BE2C (cell line): ENCODE data around the gene FOXI2.

Source experiments
- DNase-seq: peaks from one replicate; pipeline ENCODE4 v3.0.0-alpha.2; 2020
- H3K27me3 ChIP-seq: fragments of 250-450 bp; sonication (Bioruptor Pico); 2 replicates; pipeline ENCODE4 v1.5.1; 2020; ENCODE audit warnings: mild to moderate bottlenecking
- H3K36me3 ChIP-seq: fragments of 250-450 bp; sonication (Bioruptor Pico); 2 replicates; pipeline ENCODE4 v1.5.1; 2020; ENCODE audit warnings: mild to moderate bottlenecking
- H3K4me1 ChIP-seq: fragments of 250-450 bp; sonication (Bioruptor Pico); 2 replicates; pipeline ENCODE4 v1.5.1; 2020
- H3K4me3 ChIP-seq: 2 replicates; pipeline ENCODE4 v1.5.1; 2011; ENCODE audit warnings: low read depth, low read length
- H3K9me3 ChIP-seq: fragments of 250-450 bp; sonication (Bioruptor Pico); 2 replicates; pipeline ENCODE4 v1.5.1; 2020
- TF ChIP-seq, protein P1 (sequence below): IDR thresholded peaks from 2 replicates; pipeline ENCODE4 v1.5.1; 2012; ENCODE audit warnings: mild to moderate bottlenecking, low read depth, low read length

FOXI2 gene

DNA sequence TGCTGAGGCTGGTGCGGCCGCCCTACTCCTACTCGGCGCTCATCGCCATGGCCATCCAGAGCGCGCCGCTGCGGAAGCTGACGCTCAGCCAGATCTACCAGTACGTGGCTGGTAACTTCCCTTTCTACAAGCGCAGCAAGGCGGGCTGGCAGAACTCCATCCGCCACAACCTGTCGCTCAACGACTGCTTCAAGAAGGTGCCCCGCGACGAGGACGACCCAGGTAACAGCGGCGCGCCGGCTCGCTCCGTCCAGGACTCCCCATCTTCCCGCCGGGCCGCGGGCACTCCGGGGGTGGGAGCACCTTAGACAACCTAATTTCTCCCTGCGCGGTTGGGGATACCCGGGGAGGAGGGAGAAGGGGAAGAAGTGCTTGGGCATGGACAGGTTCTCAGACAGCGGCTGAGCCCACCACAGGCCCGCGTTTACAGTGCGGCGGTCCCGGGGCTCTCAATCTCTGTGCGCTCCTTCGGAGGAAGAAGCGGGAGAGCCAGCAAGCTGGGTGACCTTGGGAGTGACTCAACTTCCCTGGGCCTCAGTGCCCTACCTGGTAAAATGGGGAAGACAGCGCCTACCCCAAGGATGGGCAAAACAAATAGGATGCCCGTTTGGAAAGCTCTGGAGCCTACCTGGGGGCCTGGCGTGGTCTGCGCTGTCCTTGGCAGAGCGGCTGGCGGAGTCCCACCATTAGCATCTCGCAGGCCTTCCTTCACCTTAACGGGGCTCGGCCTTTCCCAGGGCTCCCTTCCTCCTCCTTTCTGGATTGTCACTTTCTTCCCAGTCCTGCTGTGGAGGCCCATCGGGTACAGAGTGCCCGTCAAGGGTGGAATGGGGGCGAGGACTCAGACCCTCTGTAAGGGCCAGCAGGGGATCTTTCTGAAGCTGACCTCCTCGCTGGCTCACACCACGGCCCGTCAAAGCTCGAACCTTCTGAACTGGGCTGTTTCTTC is 852 bp downstream of the FOXI2 start:
- Histone ChIP-seq H3K27me3 (no peaks in the 10 kb centered on the region), H3K4me3 (no peak overlapping the region), H3K9me3 (no peaks in the 10 kb centered on the region), H3K36me3 (no peaks in the 10 kb centered on the region), H3K4me1 (no peaks in the 10 kb centered on the region)
- TF ChIP-seq, protein P1, sequence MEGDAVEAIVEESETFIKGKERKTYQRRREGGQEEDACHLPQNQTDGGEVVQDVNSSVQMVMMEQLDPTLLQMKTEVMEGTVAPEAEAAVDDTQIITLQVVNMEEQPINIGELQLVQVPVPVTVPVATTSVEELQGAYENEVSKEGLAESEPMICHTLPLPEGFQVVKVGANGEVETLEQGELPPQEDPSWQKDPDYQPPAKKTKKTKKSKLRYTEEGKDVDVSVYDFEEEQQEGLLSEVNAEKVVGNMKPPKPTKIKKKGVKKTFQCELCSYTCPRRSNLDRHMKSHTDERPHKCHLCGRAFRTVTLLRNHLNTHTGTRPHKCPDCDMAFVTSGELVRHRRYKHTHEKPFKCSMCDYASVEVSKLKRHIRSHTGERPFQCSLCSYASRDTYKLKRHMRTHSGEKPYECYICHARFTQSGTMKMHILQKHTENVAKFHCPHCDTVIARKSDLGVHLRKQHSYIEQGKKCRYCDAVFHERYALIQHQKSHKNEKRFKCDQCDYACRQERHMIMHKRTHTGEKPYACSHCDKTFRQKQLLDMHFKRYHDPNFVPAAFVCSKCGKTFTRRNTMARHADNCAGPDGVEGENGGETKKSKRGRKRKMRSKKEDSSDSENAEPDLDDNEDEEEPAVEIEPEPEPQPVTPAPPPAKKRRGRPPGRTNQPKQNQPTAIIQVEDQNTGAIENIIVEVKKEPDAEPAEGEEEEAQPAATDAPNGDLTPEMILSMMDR = no peak
- DNase-seq = no peak

DNA sequence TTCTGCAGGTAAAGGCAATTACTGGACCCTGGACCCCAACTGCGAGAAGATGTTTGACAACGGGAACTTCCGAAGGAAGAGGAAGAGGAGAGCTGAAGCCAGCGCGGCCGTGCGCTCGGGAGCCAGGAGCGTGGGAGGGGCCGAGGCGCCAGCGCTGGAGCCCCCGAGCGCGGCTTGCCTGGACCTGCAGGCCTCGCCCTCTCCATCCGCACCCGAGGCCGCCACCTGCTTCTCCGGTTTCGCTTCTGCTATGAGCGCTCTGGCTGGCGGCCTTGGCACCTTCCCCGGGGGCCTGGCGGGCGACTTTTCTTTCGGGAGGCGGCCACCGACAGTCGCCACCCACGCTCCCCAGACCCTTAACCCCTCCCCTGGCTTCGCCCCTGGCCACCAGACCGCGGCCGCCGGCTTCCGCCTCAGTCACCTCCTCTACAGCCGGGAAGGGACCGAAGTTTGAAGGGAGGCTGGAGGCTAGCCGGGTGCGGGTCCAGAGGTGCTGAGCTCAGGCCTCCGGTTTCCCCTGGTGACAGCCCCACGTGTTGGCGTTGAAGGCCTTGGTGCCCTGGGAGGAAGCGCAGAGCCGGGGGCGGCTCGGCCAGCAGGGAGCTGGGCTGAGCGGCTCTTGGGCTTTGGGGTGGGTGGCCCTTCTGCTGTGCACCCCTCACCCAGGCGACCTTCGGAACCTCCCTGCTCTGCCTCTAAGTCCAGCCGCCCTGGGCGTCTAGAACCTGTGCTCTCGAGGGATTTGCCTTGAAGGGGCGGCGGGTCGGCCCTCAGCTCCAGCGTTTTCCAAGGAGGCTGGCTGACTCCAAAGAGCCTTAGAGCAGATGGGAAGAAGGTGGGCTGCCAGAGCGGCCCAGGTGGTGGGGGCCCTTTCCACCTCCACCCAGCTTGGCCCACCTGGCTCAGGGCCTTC is 1.8 kb downstream of the FOXI2 start:
- H3K9me3 ChIP-seq = no peaks in the 10 kb centered on the region
- H3K4me1 ChIP-seq = no peaks in the 10 kb centered on the region
- no peaks in the 10 kb centered on the region for H3K36me3 ChIP-seq
- no peak overlapping the region for H3K4me3 ChIP-seq
- TF ChIP-seq, protein P1 = no peak
- no peaks in the 10 kb centered on the region for H3K27me3 ChIP-seq
- no peak for DNase-seq

DNA sequence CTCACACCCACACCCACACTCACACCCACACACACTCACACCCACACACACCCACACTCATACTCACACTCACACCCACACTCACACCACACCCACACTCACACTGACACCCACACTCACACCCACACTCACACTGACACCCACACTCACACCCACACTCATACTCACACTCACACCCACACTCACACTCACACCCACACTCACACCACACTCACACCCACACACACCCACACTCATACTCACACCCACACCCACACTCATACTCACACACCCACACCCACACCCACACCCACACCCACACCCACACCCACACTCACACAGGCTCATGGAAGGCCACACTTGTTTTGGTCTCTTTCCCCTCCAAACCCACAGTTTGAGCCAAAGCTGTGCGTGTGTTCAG is 2.9 kb downstream of the FOXI2 start:
- H3K4me3 ChIP-seq = no peak overlapping the region
- no peaks in the 10 kb centered on the region for H3K9me3 ChIP-seq
- H3K27me3 ChIP-seq = no peaks in the 10 kb centered on the region
- TF ChIP-seq, protein P1 = no peak
- H3K4me1 ChIP-seq = no peaks in the 10 kb centered on the region
- no peak for DNase-seq
- no peaks in the 10 kb centered on the region for H3K36me3 ChIP-seq

DNA sequence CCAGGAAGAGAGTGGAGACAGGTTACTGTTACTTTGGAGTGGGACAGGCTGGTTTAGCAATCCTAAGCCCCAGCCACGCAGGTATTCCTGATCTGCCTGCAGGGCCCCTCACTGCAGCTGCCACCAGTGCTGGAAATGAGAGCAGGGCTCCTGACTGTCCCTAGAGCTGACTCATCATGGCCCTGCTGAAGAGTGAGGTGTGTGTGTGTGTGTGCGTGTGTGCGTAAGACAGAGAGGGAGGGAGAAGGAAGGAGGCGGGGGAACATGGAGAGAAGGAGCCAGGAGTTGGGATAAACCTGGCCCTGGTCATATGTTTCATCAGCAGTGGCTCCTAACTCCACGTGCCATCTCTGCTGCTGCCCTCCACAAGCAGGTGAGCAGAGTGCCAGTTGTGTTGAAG is 3.6 kb downstream of the FOXI2 start:
- H3K27me3 ChIP-seq = no peaks in the 10 kb centered on the region
- TF ChIP-seq, protein P1 = no peak
- no peak for DNase-seq
- H3K9me3 ChIP-seq = no peaks in the 10 kb centered on the region
- no peak overlapping the region for H3K4me3 ChIP-seq
- no peaks in the 10 kb centered on the region for H3K4me1 ChIP-seq
- H3K36me3 ChIP-seq = no peaks in the 10 kb centered on the region

GRCh38 chr10:127743205-127743604 is 6.2 kb downstream of the FOXI2 start:
- H3K27me3 ChIP-seq = no peaks in the 10 kb centered on the region
- DNase-seq = no peak

More at GRCh38 chr10:127743205-127743604, 6.2 kb downstream of the FOXI2 start:
- no peak overlapping the region for H3K4me3 ChIP-seq
- TF ChIP-seq, protein P1 = no peak
- H3K9me3 ChIP-seq = no peaks in the 10 kb centered on the region
- H3K4me1 ChIP-seq = no peaks in the 10 kb centered on the region
- no peaks in the 10 kb centered on the region for H3K36me3 ChIP-seq
